ENCODE data around the gene EIF1AX.

The EIF1AX gene

GRCh38 chrX:20124964-20125363 is 16.7 kb downstream of the EIF1AX start:
- Histone ChIP-seq H3K14ac (ENCODE audit: low read length) (no peak overlapping the region), H3K4me3 (ENCODE audit: low read depth, low read length) (no peak overlapping the region), H3K4me1 (ENCODE audit: control insufficient read depth in 1 of 2, insufficient read depth in 2 of 2, low read length in 2 of 2) (no peaks in the 10 kb centered on the region), H3K27ac (ENCODE audit: low read depth, low read length) (no peak overlapping the region), H3K79me1 (ENCODE audit: low read length) (no peaks in the 10 kb centered on the region), H2BK120ac (ENCODE audit: insufficient read depth, low read length, poor library complexity) (no peak overlapping the region), H2BK5ac (ENCODE audit: low read depth, low read length, poor library complexity) (no peak overlapping the region), H4K12ac (ENCODE audit: low read depth, low read length) (no peak overlapping the region), H3K36me3 (ENCODE audit: control insufficient read depth in 1 of 2, insufficient read depth in 2 of 2, low read length in 2 of 2) (peaks cover 2 to 4% of the 10 kb centered on the region in 2 experiments), H4K8ac (ENCODE audit: low read depth, low read length) (no peak overlapping the region), H4K91ac (ENCODE audit: low read depth, low read length) (no peak overlapping the region), H3K23ac (ENCODE audit: low read length) (no peak overlapping the region), H2AK5ac (ENCODE audit: low read length) (no peak overlapping the region), H3K27me3 (ENCODE audit: insufficient read depth, low read length) (no peaks in the 10 kb centered on the region), H3K9ac (ENCODE audit: low read length) (no peak overlapping the region), H3K4me2 (ENCODE audit: low read length) (no peak overlapping the region), H3K4ac (ENCODE audit: low read depth, low read length) (no peak overlapping the region), H3K18ac (ENCODE audit: low read length) (no peak overlapping the region), H2BK12ac (ENCODE audit: low read length) (no peak overlapping the region), H3K9me3 (ENCODE audit: insufficient read depth, low read depth, low read length) (no peaks in the 10 kb centered on the region), H2AFZ (ENCODE audit: insufficient read depth, low read length, poor library complexity) (no peak overlapping the region), H3K79me2 (ENCODE audit: control insufficient read depth, insufficient read depth, low read length, poor library complexity) (no peaks in the 10 kb centered on the region)
- DNase-seq = no peak

DNA sequence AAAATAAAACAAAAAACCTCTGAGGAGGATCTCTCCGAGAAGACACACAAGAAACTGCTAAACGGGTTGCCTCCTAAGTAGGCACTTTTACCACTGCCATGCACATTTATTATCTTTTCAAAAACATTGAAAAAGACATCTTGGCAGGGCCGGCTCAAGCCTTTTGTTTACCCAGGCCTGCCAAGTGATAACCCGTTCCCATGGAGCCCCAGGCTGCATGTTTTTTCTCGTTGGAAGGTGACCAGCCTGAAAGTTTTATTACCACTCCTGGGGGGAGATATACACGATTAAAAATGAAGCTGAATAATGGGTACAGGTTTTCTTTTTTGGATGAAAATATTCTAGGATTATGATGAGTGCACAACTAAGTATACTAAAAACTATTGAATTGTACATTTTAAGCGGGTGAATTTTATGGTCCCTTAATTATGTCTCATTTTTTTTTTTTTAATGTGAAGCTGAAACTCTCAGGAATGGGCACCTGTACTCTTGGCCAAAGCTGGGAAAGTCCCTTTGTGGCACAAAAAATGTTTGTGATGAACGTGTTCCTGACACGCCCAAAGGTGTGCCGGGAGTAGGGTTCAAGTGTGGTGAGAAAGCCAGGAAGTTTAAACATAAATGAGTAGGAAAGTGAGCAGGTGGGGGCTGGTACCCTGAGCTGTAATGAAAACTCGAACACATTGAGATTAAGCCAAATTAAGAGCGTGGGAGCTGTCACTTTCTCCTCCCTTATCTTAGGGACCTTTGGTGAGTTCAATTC is 23.4 kb downstream of the EIF1AX start:
- Histone ChIP-seq H2BK5ac (ENCODE audit: low read depth, low read length, poor library complexity) (no peak overlapping the region), H3K23ac (ENCODE audit: low read length) (no peak overlapping the region), H3K14ac (ENCODE audit: low read length) (no peak overlapping the region), H4K12ac (ENCODE audit: low read depth, low read length) (no peak overlapping the region), H3K18ac (ENCODE audit: low read length) (no peak overlapping the region), H2BK120ac (ENCODE audit: insufficient read depth, low read length, poor library complexity) (no peak overlapping the region), H4K91ac (ENCODE audit: low read depth, low read length) (no peak overlapping the region), H3K4me3 (ENCODE audit: low read depth, low read length) (no peak overlapping the region), H2AFZ (ENCODE audit: insufficient read depth, low read length, poor library complexity) (no peak overlapping the region), H3K27me3 (ENCODE audit: insufficient read depth, low read length) (peaks cover 15% of the 10 kb centered on the region), H3K79me2 (ENCODE audit: control insufficient read depth, insufficient read depth, low read length, poor library complexity) (no peaks in the 10 kb centered on the region), H3K79me1 (ENCODE audit: low read length) (no peaks in the 10 kb centered on the region), H3K27ac (ENCODE audit: low read depth, low read length) (no peak overlapping the region), H3K4me1 (ENCODE audit: control insufficient read depth in 1 of 2, insufficient read depth in 2 of 2, low read length in 2 of 2) (peaks cover 5 to 10% of the 10 kb centered on the region in 2 experiments), H3K4me2 (ENCODE audit: low read length) (no peak overlapping the region), H2AK5ac (ENCODE audit: low read length) (no peak overlapping the region), H3K36me3 (ENCODE audit: control insufficient read depth in 1 of 2, insufficient read depth in 2 of 2, low read length in 2 of 2) (peaks cover 0 to 2% of the 10 kb centered on the region in 2 experiments), H3K9me3 (ENCODE audit: insufficient read depth, low read depth, low read length) (peaks cover 8% of the 10 kb centered on the region), H2BK12ac (ENCODE audit: low read length) (no peak overlapping the region), H3K9ac (ENCODE audit: low read length) (no peak overlapping the region), H4K8ac (ENCODE audit: low read depth, low read length) (no peak overlapping the region), H3K4ac (ENCODE audit: low read depth, low read length) (no peak overlapping the region)
- WGBS (ENCODE audit: extremely low coverage, insufficient coverage, insufficient read length) = no CpG with 5 or more reads among the region's 12 CpGs
- no peak for DNase-seq

- Histone ChIP-seq H2BK12ac (ENCODE audit: low read length) (no peak within 1 kb of the TSS), H3K9me3 (ENCODE audit: insufficient read depth, low read depth, low read length) (peaks cover 8% of the 10 kb centered on the region), H4K12ac (ENCODE audit: low read depth, low read length) (peak within 1 kb of the TSS; percentile 18), H2BK5ac (ENCODE audit: low read depth, low read length, poor library complexity) (no peak within 1 kb of the TSS), H3K23ac (ENCODE audit: low read length) (peak within 1 kb of the TSS; percentile 99), H3K18ac (ENCODE audit: low read length) (peak within 1 kb of the TSS; percentile 53), H3K27me3 (ENCODE audit: insufficient read depth, low read length) (peaks cover 15% of the 10 kb centered on the region), H3K4me2 (ENCODE audit: low read length) (peak within 1 kb of the TSS; percentile 78), H3K79me2 (ENCODE audit: control insufficient read depth, insufficient read depth, low read length, poor library complexity) (no peaks in the 10 kb centered on the region), H3K9ac (ENCODE audit: low read length) (no peak within 1 kb of the TSS), H3K79me1 (ENCODE audit: low read length) (no peaks in the 10 kb centered on the region), H3K4ac (ENCODE audit: low read depth, low read length) (no peak within 1 kb of the TSS), H4K8ac (ENCODE audit: low read depth, low read length) (no peak within 1 kb of the TSS), H2AK5ac (ENCODE audit: low read length) (no peak within 1 kb of the TSS), H4K91ac (ENCODE audit: low read depth, low read length) (no peak within 1 kb of the TSS), H3K4me3 (ENCODE audit: low read depth, low read length) (peak within 1 kb of the TSS; percentile 65), H2BK120ac (ENCODE audit: insufficient read depth, low read length, poor library complexity) (no peak within 1 kb of the TSS), H3K27ac (ENCODE audit: low read depth, low read length) (no peak within 1 kb of the TSS), H2AFZ (ENCODE audit: insufficient read depth, low read length, poor library complexity) (peak within 1 kb of the TSS; percentile 63), H3K36me3 (ENCODE audit: control insufficient read depth in 1 of 2, insufficient read depth in 2 of 2, low read length in 2 of 2) (peaks cover 0 to 2% of the 10 kb centered on the region in 2 experiments), H3K4me1 (ENCODE audit: control insufficient read depth in 1 of 2, insufficient read depth in 2 of 2, low read length in 2 of 2) (peaks cover 10 to 11% of the 10 kb centered on the region in 2 experiments), H3K14ac (ENCODE audit: low read length) (no peak within 1 kb of the TSS)
- WGBS (ENCODE audit: extremely low coverage, insufficient coverage, insufficient read length) = no CpG with 5 or more reads among the region's 91 CpGs
- DNase-seq = no peak
Measured at GRCh38 chrX:20116577-20117240, 24.9 kb downstream of the EIF1AX start, which contains the start of gene MAP7D2. Gene MAP7D2 (minus strand): TSS chrX:20116907. CDS start chrX:20116879, 28 bp downstream.

DNA sequence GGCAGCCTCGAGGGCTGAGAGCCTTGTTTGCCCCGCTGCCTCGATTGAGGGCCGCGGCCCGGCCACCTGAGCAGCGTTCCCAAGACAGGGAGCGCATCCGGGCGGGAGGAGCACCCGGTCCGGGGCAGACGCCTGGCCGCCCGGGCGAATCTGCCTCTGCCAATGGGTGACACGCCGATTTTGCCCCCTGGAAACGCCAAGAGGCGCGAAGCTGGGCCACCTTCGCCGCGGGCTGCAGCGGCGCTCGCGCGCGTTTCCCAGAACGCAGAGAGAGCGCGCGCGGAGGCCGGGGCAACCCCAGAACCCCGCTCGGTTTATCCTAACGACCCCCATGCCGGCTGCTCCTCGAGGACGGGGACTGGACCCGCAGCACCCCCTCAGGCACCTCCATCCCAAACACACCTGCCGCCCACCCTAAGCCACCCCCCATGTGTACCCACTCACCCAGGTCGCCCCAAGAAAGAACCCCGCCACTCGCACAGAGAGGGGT is 25.5 kb downstream of the EIF1AX start:
- Histone ChIP-seq H3K23ac (ENCODE audit: low read length) (no peak overlapping the region), H3K79me2 (ENCODE audit: control insufficient read depth, insufficient read depth, low read length, poor library complexity) (no peaks in the 10 kb centered on the region), H3K36me3 (ENCODE audit: control insufficient read depth in 1 of 2, insufficient read depth in 2 of 2, low read length in 2 of 2) (peaks cover 0 to 2% of the 10 kb centered on the region in 2 experiments), H3K4ac (ENCODE audit: low read depth, low read length) (no peak overlapping the region), H3K27me3 (ENCODE audit: insufficient read depth, low read length) (peaks cover 15% of the 10 kb centered on the region), H3K14ac (ENCODE audit: low read length) (no peak overlapping the region), H2BK5ac (ENCODE audit: low read depth, low read length, poor library complexity) (no peak overlapping the region), H3K18ac (ENCODE audit: low read length) (peak overlapping the region; percentile 53), H3K4me3 (ENCODE audit: low read depth, low read length) (peak overlapping the region; percentile 48), H2BK12ac (ENCODE audit: low read length) (no peak overlapping the region), H3K27ac (ENCODE audit: low read depth, low read length) (no peak overlapping the region), H4K12ac (ENCODE audit: low read depth, low read length) (no peak overlapping the region), H2AFZ (ENCODE audit: insufficient read depth, low read length, poor library complexity) (peak overlapping the region; percentile 63), H4K8ac (ENCODE audit: low read depth, low read length) (no peak overlapping the region), H2AK5ac (ENCODE audit: low read length) (no peak overlapping the region), H3K79me1 (ENCODE audit: low read length) (no peaks in the 10 kb centered on the region), H4K91ac (ENCODE audit: low read depth, low read length) (no peak overlapping the region), H3K9me3 (ENCODE audit: insufficient read depth, low read depth, low read length) (peaks cover 8% of the 10 kb centered on the region), H3K9ac (ENCODE audit: low read length) (no peak overlapping the region), H3K4me1 (ENCODE audit: control insufficient read depth in 1 of 2, insufficient read depth in 2 of 2, low read length in 2 of 2) (peaks cover 10 to 11% of the 10 kb centered on the region in 2 experiments), H2BK120ac (ENCODE audit: insufficient read depth, low read length, poor library complexity) (no peak overlapping the region), H3K4me2 (ENCODE audit: low read length) (peak overlapping the region; percentile 78)
- DNase-seq = no peak
- WGBS (ENCODE audit: extremely low coverage, insufficient coverage, insufficient read length) = no CpG with 5 or more reads among the region's 47 CpGs

Data from trophoblast cell (in vitro differentiated cells and primary cell).